GM18858 (cell line): ENCODE data around the gene IL10RA.

ENCODE experiments used
- ATAC-seq: cut with Tn5 transposase; IDR thresholded peaks from one replicate; pipeline ENCODE4 v1.9.1; 2021; ENCODE audit not compliant: unreplicated experiment

The IL10RA gene

DNA sequence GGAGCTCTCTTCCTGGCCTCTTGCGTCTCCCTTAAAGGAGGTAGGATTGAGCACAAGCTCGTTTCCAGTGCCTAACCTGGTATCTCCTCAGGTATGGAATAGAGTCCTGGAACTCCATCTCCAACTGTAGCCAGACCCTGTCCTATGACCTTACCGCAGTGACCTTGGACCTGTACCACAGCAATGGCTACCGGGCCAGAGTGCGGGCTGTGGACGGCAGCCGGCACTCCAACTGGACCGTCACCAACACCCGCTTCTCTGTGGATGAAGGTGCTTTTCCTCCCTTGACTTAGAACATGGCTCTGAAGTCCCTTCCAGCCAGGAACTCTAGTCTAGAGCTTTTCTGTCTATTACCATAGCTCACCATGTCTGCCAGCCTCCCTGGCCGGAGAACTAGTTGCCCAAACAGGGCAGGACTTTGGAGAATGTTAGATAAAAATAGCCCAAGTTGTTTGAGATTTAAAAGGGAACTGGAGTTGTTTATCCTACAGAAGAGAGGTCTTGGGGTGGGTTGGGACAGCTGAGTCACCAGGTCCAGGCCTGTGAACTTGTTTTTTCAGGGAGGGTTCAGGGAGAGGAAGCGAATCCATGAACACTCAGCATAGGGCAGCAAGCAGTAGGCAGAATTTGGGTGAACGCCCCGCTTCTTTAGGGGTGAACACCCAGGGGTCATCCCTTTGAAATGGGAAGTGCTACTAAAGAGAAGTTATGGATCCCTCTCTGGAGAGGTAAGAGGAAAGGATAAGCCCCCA, 3.3 kb downstream of the IL10RA start:
- no peak for ATAC-seq

DNA sequence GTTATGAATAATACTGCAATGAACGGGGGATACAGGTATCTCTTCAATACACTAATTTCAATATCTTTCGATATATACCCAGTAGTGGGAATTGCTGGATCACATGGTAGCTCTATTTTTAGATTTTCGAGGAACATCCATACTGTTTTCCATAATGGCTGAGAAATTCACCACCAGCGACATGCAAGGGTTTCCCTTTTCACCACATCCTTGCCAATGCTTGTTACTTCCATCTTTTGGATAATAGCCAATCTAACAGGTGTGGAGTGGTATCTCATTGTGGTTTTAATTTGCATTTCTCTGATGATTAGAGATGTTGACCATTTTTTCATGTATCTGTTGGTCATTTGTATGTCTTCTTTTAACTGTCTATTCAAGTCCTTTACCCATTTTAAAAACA, 5.9 kb downstream of the IL10RA start:
- ATAC-seq = no peak

DNA sequence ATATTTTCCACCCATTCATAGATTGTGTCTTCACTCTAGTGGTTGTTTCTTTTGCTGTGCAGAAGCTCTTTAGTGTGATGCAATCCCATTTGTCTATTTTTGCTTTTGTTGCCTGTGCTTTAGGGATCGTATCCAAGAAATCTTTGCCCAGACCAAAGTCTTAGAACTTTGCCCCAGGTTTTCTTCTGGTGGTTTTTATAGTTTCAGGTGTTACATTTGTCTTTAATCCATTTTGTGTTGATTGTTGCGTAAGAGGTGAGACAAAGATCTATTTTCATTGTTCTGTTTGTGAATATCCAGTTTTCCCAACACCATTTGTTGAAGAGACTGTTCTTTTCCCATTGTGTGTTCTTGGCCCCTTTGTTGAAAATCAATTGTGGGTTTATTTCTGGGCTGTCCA, 6.4 kb downstream of the IL10RA start:
- ATAC-seq = no peak

DNA sequence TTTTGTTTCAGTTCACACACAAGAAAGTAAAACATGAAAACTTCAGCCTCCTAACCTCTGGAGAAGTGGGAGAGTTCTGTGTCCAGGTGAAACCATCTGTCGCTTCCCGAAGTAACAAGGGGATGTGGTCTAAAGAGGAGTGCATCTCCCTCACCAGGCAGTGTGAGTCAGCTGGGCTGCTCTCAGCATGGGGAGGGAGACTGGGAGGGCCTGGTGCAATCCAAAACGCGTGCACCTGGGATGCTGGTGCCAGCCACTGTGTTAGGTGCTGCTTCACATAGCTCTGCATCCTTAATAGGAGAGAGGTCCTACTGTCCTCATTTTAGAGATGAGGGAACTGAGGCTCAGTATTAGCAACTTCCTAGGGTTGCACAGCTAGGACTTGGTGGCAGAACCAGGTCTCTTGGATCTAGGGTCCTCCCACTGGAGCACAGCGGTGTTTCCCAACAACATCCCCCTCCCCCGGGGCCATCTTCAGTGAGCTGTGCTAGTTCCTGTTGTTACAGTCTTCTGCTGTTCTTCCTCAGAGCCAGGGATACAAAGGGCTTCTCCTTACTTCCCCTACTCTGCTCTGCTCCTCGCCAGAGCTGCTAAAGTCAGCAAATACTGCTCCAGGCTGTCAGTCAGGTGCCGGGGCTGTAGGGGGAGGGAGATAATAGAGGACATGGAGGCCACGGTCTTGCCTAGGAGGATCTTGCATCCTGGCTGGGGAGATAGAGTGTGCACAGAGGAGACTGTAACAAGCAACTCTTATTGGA, 8.0 kb downstream of the IL10RA start:
- no peak for ATAC-seq

DNA sequence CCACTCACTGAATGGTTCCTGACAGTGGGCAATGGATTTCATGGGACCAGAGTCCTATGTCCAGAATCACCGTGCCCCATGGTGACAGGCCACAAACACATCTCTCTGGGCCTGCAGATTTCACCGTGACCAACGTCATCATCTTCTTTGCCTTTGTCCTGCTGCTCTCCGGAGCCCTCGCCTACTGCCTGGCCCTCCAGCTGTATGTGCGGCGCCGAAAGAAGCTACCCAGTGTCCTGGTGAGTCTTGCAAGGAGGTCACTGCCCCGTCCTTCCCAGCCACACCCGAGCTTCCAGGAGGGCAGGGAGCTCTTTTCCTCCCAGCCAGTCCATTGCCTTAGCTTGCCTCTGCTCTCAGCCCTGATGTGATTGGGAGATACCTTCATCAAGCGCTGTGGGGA, 9.3 kb downstream of the IL10RA start:
- no peak for ATAC-seq

DNA sequence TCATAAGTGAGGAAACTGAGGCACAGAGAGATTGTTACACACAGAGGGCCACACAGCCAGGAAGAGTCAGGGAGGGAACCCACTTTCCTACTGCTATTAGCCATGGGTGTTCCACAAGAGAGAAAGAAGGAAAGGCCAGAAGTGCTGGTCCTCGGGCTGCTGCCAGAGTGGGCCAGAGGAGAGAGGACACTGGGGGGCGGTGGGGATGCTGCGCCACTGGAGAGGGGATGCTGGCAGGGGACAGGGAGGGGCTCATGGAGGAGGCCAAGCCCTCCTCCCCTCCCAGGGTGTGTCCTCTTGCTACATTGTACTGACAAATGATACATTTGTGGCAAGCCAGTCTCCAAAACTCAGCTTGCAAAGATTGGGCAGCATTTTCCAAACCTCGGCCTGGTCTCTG, 9.9 kb downstream of the IL10RA start:
- ATAC-seq = no peak

DNA sequence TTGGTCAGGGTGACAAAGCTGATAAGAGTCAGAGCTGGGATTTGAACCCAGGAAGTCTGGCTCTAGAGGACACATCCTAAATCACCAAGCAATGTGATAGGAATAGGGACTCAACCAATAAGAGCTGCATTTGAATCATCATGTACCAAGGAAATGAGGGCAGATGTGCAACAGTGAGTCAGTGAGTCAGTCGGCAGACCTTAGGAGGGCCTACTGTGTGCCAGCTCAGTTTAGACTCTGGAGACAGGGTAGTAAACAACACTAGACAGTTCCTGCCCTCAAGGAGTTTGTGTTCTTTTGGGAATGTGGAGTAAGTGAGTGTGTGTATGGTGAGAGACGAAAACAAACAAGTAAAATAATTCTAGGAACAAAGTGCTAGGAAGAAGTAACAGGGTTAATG, 11.2 kb downstream of the IL10RA start:
- no peak for ATAC-seq

DNA sequence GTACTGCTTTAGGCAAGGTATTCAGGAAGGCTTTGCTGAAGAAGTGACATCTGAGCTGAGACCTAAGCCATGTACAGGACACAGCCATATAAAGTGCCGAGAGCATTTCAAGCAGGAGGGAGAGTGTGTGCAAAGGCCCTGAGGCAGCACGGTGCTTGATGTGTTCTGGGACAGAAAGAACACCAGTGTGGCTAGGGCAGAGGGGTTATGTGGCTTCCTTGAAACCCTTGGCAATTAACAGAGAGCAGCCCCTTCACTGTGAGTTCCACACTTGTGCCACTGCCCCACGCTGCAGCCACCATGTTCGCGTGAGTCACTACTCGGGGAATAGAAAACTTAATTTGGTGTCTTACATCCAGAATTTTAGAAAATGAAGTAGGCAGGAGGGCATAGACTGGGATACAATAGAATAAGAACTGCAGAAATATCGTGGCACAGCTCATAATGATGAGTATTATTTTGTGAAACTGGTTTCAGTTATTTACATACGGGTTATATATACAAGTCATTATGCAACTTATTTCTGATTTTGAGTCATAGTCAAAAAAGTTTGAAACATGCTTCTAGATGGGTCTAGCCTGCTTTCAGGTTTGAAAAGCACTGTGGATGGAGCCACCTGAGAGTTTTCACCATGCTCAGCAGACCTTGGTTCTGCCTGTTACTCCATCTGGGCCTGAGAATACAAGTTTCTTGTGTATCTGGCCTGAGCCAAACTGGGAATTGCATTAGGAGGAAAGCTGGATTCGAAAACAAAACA, 11.8 kb downstream of the IL10RA start:
- peak; percentile 87 for ATAC-seq

DNA sequence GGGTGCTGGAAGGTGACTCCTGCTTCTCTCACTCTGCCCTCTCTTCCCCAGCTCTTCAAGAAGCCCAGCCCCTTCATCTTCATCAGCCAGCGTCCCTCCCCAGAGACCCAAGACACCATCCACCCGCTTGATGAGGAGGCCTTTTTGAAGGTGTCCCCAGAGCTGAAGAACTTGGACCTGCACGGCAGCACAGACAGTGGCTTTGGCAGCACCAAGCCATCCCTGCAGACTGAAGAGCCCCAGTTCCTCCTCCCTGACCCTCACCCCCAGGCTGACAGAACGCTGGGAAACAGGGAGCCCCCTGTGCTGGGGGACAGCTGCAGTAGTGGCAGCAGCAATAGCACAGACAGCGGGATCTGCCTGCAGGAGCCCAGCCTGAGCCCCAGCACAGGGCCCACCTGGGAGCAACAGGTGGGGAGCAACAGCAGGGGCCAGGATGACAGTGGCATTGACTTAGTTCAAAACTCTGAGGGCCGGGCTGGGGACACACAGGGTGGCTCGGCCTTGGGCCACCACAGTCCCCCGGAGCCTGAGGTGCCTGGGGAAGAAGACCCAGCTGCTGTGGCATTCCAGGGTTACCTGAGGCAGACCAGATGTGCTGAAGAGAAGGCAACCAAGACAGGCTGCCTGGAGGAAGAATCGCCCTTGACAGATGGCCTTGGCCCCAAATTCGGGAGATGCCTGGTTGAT, 12.6 kb downstream of the IL10RA start:
- no peak for ATAC-seq

DNA sequence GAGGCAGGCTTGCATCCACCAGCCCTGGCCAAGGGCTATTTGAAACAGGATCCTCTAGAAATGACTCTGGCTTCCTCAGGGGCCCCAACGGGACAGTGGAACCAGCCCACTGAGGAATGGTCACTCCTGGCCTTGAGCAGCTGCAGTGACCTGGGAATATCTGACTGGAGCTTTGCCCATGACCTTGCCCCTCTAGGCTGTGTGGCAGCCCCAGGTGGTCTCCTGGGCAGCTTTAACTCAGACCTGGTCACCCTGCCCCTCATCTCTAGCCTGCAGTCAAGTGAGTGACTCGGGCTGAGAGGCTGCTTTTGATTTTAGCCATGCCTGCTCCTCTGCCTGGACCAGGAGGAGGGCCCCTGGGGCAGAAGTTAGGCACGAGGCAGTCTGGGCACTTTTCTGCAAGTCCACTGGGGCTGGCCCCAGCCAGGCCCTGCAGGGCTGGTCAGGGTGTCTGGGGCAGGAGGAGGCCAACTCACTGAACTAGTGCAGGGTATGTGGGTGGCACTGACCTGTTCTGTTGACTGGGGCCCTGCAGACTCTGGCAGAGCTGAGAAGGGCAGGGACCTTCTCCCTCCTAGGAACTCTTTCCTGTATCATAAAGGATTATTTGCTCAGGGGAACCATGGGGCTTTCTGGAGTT, 13.3 kb downstream of the IL10RA start:
- no peak for ATAC-seq

DNA sequence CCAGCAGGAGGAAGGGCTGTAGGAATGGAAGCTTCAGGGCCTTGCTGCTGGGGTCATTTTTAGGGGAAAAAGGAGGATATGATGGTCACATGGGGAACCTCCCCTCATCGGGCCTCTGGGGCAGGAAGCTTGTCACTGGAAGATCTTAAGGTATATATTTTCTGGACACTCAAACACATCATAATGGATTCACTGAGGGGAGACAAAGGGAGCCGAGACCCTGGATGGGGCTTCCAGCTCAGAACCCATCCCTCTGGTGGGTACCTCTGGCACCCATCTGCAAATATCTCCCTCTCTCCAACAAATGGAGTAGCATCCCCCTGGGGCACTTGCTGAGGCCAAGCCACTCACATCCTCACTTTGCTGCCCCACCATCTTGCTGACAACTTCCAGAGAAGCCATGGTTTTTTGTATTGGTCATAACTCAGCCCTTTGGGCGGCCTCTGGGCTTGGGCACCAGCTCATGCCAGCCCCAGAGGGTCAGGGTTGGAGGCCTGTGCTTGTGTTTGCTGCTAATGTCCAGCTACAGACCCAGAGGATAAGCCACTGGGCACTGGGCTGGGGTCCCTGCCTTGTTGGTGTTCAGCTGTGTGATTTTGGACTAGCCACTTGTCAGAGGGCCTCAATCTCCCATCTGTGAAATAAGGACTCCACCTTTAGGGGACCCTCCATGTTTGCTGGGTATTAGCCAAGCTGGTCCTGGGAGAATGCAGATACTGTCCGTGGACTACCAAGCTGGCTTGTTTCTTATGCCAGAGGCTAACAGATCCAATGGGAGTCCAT, 14.1 kb downstream of the IL10RA start:
- no peak for ATAC-seq

DNA sequence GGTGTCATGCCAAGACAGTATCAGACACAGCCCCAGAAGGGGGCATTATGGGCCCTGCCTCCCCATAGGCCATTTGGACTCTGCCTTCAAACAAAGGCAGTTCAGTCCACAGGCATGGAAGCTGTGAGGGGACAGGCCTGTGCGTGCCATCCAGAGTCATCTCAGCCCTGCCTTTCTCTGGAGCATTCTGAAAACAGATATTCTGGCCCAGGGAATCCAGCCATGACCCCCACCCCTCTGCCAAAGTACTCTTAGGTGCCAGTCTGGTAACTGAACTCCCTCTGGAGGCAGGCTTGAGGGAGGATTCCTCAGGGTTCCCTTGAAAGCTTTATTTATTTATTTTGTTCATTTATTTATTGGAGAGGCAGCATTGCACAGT, 14.6 kb downstream of the IL10RA start:
- ATAC-seq = no peak

DNA sequence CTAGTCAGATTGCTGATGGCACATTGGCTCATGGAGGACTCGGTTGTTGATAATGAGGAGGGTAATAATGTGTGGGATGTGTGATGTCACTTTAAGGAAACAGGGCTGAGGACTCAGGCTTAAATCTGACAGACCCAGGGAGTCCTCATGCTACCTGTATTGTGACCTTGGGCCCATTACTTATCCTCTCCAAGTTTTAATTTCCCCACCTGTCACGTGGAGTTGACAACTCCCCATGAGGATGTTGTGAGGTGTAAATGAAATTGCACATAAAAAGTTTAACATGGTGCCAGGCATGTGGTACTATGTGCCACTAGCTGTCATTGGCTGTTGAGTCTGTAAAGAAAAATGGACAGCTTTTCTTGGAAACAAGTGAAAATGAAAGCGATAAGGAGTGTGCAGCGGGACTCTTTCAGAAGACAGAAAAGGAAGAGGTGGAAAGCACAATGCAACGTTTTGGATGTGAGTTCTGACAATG, 15.3 kb downstream of the IL10RA start:
- ATAC-seq = no peak

DNA sequence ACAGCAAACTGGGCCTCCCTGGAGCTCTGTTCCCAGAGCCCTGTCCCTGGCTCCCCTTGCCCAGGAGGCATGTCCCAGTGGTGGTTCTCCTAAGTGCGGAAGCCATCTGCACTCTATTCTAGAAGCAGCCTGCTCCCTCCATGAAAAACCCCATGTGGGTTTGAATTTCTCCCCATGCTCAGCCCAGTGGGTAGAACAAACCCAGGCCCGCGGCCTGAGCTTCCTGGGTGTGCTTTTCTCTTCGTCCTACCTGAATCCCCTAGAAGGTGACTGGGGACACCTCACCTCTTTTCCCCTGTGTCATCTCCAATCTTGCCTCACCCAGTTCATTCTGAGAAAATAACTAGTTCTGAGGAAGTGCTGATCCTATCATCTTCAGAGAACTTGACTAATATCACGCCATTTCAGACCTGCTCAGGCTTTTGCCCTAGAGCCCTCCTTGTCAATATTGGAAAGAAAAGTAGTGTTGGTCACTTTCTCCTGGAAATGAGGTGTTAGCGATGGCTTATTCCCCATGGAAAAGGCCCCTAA, 15.9 kb downstream of the IL10RA start:
- no peak for ATAC-seq

DNA sequence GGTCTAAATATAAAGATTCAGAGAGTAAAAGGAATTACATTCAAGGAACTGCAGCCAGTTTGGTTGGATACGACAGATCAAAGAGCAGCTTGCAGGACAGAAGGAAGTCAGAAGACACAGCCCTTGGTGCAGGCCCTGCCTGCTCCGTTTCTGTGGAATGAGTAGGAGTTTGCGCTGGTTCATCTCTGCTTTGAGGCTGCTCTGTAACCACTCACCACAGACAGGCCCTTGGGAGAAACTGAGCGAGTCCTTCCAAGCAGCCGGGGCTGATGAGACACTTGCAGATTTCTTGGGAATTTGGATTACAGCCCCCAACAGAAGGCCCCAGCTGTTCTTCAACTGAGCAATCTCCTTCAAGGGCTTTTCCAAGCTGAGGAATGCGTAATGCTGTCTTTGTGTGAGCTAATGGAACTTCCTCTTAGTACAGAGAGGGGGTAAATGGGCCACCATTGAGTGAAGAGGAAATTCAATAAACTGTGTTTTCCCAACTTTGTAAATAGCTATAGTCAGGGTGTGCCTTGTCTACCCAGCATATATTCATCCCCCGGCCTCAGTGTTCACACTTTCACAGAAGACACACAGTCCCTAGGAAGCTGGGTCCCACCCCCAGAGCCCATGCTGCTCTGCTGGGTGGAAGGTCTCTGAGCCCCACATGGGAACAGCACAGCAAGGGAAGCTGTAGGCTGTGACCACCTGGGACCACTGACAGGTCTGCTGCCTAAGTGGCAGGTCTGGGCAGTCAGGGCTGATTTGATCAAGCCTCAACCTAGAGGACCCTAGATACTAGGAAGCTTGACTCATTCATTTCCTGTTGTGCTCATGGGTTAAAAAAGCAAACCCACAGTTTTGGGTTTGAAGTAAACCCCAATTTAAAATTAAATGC, 16.6 kb downstream of the IL10RA start:
- no peak for ATAC-seq

DNA sequence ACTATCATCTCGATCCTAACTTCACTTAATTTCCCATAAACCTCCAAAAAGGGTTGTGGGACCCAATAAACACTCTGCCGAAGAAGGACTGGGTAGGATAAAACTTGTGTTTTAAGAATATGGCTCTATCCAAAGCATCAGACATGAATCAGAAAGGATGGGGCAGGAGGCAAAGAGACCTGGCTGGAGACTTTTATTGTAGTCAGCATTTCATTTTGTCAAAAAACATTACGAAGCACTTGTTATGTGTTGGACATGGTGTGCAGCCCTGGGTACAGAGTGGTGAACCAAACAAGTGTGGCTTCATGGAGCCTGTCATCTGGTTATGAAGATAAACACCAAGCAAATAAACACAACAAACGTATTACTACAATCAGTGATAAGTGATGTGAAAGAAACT, 17.3 kb downstream of the IL10RA start:
- no peak for ATAC-seq

DNA sequence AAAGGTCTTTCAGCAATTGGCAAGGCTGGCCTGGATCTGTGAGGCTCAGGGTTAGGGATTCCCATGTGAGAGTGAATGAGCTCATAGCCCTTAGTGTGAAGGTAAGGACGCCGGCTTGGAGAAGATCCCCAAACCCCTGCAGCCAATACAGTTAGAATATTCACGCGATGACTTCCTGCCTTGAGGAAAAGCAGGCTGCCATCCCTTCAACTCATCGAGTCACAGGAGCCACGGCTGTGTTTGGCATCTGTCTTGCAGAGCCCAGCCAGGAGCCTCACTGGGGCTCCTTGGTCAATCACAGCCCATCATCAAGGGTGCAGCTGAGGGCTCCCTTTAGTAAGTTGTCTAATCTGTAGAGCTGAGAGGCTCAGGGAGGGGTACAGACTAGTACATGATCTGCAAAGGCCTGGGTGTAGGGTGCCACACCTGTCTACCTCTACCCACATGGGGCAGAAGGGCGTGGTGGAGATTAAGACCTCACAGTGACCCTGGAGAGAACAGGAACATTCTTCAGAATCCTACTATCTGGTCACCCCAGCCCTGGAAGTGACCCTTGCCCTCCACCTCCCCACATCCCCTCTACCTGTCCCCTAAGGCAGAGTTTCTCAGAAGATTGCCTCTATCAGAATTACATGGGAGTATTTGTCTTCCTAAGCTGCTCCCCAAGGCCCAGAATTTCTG, 18.5 kb downstream of the IL10RA start:
- ATAC-seq = no peak
